Lung microvascular endothelial cell (primary cell): ENCODE measurements around the gene MYH1. TPM values are rescaled to one million over a fixed set of nuclear protein-coding genes. Genes with fewer than 3 reads are reported as not detected.
"Not testable (repeated sequence)": the region's sequence is repeated elsewhere in the genome, so short reads cannot be mapped to it uniquely, and the experiment has no call there.

ENCODE experiments used
- DNase-seq, 2 donors: peaks; one replicate each; pipeline versions ENCODE4 v3.0.0 to v3.0.0-alpha.2; 2010; ENCODE audit warnings: low read depth in 2 of 2
- total RNA-seq: library from RNA; depleted of rRNA; stranded (reverse); fragments of >200 nt; gene quantifications from 2 replicates; pipeline ENCODE4 v1.2.1, GENCODE V29; 2014

Gene MYH1
- not detected in 2 replicates for total RNA-seq

DNA sequence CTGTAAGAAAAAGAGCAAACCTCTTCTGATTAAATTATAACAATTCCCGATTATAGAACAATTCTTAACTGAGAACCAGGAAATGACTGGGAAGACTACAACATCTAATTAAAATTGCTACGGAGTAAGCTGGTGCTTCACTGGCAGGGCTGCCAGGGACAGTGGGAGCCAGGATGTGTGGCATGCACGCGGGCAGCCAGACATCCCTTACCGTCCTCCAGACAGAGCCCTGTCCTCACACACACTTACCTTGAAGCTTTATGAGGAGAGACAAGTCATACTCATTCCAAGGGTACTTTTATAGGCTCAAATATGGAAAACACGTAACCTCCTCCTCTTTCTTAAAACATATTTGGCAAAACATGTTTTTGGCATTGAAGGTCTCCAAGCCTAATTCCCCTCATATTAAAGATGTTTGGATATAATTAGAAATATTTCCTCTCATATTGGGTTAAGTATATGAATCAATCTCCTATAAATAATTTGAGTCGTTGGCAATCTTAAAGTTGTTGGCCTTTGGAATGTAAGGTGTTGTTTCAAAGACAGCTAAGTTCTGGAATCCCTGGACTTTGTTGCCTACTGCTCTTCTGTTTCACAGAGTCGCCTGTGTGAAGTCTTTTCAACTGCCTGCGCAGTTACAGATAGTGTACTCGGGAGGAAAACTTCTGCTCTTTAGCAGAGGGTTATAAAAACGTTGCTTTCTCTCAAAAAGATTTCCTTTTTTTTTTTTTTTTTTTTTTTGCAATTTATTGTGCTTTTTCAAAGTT lies at the start of gene MYH1:
TSS of gene MYH1 (minus strand) at position 272 of the 767 bp plus-strand sequence. CDS start 1,900 bp downstream, outside the sequence.
- DNase-seq = no peak

DNA sequence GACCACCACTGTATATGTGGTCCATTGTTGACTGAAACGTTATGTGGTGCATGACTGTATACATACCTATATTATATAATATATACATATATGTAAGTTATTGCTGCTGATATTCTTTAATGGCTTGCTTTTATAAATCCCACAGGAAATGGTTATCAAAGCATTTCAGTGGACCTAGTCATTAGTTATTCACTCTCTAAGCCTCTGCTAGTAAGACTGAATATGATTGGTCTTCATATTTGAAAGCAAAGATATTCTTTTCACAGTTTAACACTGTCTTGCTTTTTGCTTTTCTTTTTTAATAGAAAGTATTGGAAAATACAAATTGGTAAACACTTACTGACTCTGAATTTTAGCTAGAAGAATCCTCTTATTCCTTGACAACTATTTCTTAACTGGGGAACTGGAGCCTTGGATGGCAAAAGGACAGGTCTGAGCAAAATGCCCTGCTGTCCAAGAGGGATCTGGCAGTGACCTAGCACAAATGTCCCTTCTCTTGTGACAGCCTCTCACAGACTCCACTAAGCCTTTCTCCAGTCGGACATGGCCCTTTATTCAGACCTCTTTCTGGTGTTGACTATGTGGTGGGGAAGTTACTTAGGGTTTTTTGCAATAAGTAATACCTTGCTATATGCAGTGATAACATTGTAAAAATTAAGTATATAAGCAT lies 45.8 kb upstream of the MYH1 start:
- no peak for DNase-seq

DNA sequence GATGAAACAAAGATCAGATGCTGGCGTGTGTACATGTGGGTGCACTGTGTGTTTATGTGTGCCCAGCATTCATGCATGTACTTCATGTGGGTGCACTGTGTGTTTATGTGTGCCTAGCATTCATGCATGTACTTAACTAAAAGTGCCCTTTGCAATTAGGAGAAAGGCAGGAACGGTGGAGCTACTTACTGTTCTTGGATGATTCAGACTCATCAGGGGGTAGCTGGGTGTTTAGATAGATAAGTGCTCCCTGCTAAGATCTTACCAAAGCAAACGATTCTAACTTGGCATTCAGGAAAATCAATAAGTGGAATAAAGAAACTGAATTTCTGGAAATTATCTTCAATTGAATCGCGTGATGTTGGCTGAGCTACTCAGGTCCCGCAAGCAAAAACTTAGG lies 39.7 kb upstream of the MYH1 start:
- no peak for DNase-seq

DNA sequence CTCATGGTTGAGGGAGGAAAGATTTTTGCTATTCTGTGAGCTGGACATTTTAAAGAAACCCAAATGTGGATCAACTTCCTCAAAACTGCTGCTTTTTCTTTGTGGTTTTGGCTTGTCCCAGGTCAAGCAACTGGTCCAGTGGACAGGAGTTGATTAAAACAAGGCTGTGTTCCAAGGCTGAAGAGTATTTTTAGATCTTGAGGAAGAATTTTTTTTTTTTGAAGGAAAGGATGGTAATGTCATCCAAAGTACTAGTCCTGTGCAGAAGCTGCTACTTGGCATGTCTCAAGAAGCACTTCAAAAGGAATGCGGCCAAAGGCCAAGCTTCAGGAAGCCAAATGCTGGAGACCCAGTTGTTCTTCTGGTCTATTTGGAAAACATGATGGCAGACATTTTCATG lies 39.1 kb upstream of the MYH1 start:
- DNase-seq = no peak

DNA sequence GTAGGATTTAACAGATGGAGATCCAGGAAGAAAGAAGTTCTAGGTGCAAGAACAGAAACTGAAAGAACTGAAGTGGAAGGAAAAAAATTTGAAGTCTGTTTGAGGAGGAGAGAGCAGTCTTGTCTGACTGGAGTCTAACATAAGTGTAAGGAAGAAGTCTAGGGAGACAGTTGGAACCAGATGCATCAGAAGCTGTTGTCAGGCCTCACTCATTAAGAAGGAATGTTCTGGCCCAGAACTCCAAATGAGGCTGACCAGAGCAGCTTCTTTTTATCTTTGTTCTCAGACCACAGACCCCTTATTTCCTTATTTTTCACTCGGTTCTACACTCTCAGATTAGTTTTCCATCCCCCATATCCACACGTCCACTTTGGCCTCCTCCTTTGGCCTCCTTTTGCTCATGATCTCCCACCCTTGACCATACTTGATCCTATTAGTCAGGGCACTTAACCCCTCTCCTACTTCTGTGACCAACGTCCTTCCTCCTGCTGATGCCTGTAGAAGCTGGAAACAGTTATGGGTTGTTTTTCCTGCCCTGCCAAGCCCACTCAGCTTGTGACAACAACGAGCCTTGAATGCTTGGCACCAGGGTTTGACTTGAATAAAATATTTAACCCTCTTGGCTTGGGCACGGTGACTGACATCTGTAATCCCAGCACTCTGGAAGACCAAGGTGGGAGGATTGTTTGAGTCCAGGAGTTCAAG lies 38.1 kb upstream of the MYH1 start:
- DNase-seq = no peak

DNA sequence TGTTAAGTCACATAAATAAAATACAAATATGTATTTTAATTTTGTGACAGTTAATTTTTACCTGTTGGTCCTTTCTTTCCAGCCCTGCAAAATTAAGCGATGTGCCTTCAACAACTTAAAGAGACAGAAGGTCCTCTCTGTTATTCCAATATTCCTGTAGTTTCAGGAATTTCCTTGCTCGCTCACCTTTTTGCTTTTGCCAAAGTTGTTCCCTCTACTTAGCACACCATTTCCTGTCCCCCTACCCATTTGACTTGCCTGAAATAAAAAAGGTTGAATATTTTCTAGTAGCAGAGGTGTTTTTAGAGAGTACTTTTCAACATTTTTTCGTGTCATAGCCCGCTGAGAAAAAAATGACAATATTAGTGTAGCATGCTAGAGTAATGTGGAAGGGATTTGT lies 31.7 kb upstream of the MYH1 start:
- no peak for DNase-seq

DNA sequence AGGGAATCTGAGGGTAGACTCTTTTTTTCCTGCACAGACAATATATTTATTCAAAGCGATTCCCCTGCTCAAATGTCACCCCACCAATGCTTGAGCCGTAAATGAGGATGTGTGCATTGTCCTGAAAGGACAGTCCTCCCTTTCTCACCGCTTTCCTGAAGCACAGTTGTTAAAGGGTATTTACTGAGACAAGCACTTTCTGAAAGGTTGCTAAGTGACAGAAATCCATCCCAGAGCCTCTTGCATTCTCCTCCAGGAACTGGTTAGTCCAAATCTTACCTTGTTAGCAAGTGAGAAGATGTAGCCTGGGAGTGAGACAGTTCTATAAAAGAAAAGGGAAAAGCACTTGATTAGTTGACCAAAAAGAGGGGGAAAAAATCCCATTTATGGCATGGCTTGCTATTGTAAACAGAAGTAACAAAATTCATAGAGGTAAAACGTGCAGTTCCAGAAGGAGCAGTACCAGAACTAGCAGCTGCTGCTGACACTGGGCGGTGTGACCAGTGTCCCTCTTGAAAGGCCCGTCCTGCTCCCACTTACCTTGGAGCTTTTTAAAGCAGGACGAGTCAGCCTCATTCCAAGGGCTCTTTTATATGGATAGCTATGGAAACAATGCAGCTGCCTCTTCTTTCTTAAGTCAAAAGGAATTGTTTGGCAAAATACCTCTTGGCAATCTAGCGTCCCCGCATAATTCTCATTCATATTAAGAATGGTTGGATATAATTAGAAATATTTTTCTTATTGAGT lies 30.9 kb upstream of the MYH1 start, which contains the start of gene MYH2:
TSS of gene MYH2 (minus strand) at position 563 of the 747 bp plus-strand sequence. CDS start 1,738 bp downstream, outside the sequence.
- DNase-seq = no peak

DNA sequence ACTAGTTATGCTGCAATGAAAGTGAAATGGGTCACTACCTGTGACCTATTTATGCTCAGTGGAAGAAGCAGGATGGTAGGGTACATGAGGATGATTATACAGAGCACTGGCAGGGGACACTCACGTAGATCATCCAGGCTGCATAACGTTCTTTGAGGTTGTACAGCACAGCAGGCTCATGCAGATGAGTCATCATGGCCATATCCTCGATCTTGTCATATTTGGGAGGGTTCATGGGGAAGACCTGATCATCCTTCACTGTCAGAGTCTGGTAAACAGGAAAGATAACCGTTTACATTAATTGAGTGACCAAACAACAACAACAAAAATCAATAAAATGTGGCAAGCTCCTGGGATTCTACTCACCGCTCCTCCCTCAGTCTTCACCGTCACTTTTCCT lies 29.0 kb upstream of the MYH1 start:
- no peak for DNase-seq

DNA sequence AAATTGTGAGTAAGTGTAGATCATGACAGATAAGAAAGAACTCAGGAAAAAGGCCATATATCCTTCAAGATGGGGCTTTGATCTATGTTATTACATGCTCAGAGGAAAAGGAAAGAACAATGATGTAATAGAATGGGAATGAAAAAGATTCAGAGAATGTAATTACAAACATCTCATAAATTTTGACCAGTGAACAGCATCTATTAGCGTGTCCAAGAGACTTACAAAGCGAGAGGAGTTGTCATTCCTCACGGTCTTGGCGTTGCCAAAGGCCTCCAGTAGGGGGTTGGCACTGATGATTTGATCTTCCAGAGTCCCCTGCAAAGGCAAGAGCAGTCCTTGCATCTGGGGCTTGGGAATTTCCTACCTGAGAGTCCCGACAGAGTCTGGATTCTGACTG lies 25.1 kb upstream of the MYH1 start:
- not testable (repeated sequence) for DNase-seq

DNA sequence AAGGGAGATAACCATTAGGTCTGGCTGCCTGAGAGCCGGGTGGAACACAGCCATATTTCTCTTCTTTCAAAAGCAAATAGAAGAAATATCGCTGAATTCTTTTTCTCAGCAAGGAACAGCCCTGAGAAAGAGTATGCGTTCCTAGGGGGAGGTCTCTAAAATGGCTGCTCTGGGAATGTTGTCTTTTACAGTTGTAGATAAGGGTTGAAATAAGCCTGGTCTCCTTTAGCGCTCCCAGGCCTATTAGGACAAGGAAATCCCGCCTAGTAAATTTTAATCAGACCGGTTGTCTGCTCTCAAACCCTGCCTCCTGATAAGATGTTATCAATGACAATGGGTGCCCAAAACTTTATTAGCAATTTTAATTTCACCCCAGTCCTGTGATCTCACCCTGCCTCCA lies 22.8 kb upstream of the MYH1 start:
- not testable (repeated sequence) for DNase-seq

DNA sequence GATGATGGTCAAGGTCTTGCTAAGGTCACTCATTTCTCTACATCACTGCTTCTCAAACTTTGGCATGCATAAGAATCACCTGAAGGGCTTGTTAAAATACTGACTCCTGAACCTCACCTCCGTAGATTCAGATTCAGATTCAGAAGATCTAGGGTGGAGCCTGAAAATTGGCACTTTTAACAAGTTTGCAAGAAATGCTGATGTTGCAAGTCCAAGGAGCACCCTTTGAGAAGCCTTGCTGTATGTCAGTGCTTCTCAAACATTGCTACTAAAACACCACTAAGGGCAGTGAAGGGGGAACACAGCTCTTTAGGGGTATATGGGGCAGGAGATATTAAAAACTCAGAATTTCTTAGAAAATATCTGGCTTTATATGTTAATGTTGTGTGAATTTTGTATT lies 13.7 kb upstream of the MYH1 start:
- no peak for DNase-seq

DNA sequence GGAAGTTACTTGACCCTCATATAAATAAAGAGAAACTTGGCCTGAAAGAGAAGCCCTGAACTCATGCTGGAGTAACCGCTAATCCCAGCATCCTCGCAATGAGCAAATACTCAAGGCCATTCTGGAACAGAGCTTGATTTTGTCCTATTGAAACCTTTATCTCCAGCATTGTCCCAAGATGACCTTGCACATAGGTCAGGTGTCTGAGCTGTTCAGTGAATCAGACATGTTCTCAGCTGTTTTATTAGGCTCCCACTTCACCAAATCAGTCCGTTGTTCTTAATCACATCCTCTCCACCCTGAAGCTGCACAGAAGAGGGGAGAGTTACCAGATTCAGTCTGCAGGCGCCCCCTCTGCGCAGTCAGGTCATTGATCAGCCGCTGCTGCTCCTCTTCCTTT lies 9.1 kb upstream of the MYH1 start:
- DNase-seq = no peak

DNA sequence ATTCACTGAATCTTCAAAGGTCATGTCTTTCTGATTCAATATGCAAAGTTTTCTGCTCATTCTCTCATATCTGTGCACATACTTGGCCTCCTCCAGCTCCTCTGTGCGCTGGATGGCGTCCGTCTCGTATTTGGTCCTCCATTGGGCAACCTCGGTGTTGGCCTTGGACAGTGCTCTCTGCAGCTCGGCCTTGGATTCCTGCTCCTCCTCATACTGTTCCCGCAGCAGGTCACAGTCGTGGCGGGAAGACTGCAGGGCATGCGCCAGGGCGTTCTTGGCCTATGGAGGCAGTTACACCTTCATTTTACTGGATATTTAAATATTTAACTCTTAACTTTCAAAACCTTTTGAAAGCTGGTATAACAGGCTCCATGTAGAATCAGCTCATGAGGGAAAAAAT lies 8.2 kb upstream of the MYH1 start:
- DNase-seq = no peak

DNA sequence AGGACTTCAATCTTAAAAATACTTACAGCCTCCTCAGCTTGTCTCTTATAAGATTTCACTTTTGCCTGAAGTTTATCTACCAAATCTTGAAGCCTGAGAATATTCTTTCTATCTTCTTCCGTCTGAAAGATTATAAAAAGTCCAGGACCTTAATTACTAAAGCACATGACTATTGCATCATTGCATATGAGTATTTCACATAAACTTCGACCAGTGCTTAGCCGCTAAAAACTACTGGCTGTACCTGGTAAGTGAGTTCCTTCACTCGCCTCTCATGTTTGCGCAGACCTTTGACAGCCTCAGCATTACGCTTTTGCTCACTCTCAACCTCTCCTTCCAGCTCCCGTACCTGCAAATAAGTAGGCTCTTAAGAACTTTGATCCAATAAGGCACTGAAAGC lies 4.7 kb upstream of the MYH1 start:
- no peak for DNase-seq

DNA sequence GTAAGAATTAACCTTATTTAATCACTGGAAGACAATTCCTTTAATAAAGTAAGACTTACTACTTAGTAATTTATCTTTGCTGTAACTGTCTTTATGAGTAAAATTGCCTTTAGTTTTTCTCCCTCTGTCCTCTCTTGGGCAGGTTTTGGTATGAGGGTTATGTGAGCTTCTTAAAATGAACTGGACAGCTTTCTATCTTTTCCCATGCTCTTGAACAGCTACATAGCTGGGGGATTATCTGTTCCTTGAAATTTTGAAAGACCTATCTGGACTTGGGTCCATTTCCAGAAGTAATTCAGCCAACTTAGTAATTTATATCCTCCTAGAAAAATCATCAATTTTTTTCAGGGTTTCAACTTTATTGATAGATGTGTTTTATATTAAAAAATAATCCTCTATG lies 3.6 kb upstream of the MYH1 start:
- no peak for DNase-seq

DNA sequence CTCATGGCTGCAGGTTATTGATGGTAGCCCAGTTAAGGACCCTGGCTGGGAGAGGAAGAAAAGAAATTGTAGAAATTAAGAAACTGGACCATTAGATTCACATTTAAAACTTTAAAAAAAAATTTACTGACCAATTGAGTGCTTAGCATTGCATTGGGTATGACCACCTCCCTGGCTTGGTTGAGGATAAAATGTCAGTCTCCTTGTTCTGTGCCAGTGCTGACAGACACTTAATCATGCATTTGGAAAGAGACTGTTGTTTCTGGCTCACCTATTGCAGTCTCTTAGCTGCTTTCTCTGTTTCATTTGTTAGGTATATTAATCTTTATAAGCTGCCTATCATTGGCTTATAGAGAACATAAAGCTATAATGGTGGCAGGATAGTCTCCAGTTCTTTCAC lies 1.7 kb downstream of the MYH1 start:
- DNase-seq = no peak

DNA sequence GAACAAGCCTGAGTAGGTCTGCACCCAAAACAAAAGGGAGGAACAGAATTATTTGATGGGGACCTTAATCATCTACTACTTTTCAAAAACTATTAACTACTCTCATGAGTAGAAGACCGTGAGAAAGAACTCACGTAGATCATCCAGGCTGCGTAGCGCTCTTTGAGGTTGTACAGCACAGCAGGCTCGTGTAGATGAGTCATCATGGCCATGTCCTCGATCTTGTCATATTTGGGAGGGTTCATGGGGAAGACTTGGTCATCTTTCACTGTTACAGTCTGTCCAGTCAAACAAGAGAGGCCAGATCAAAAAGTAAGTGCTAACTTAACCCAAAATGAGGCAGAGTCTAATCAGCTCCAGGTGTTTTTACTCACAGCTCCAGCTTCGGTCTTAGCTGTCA lies 2.3 kb downstream of the MYH1 start:
- no peak for DNase-seq

DNA sequence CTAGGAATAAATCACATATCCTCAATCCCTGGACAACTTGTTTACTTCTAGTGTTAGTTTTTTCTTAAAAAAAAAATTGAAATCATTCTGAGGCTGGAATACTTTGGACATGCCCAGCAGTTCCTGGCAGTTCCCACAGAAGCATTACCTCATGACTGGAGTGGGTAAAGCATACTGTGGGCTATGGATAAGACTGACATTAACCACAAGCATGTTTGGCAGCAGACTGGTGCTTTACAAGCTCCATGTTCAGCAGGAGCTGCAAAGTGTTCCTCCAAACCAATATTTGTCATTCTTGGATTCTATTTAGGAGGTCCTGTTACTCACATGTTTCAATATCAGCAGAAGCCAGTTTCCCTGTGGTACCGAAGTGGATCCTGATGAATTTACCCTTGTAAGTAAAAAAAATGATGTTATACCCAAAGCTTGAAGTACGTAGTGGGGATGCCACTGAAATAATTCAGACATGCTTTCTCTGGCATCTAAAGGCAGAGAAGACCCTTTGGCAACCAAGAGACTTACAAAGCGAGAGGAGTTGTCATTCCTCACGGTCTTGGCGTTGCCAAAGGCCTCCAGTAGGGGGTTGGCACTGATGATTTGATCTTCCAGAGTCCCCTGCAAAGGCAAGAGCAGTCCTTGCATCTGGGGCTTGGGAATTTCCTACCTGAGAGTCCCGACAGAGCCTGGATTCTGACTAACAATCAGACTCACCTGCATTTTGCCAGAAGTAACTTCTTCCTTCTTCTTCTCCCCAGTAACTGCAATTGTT lies 4.9 kb downstream of the MYH1 start:
- no peak for DNase-seq

DNA sequence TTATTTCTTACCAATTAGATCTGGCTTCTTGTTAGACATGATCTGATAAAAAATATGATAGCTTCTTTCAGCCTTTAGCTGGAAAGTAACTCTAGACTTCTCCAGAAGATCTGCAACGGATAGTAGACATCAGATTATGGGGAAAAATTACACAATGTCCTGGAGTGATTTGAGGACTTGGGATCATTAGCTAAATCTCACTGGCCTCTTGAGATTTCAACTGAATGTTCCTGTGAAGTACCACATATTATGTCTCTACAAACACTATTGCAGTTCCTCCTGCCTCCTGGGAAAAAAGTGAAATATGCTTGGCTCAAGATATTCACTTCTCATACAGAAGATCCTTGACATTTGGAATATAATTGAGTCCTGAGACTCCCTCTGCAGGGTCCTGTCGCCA lies 5.5 kb downstream of the MYH1 start:
- no peak for DNase-seq

DNA sequence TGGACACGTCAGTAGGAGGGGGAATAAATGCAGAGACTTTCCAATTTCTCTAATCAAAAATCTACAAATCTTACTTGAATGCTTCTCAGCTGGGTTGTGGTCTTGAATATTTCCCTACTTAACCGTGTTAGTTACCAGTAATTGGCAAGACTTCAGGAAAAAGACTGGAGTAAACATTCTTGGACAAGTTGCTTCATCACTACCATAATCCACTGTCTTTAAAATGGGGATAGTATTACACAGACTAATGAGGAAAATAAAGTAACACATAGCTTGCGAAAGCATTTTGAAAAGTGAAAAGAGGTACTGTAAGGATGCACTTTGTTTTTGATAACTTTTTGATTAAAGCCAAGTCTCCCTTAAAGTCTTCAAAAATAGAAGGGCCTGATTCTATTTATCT lies 18.4 kb downstream of the MYH1 start:
- DNase-seq = no peak

DNA sequence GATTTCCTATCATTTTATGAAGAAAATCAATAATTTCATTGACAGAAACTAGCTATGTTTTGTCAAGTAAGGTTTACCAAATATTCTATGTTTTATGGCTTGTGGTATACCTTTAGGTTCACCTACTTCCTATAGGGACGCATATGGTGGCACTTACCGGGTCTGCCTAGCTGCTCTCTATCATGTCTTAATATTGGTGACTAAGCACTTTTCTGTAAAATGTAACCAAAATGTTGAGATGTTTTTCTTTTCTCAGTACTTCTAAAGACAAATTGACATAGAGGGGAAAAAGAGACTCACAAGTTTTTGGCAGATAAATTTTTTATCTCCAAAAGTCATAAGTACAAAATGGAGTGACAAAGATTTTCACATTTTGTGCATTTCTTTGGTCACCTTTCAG lies 26.3 kb downstream of the MYH1 start:
- no peak for DNase-seq
